ENCODE data around the gene PCDHA4. TPM values are rescaled to one million over a fixed set of nuclear protein-coding genes. Genes with fewer than 3 reads are reported as not detected.

The PCDHA4 gene
- total and polyA plus RNA-seq, 9 of the 15 experiments (the other 6 are each of a cell fraction or from before 2014, with no cell fraction given): not detected

- no peak within 1 kb of the TSS for H3K4me3 ChIP-seq
- DNase-seq (ENCODE audit: extremely low read depth in 1 of 4, low spot score in 3 of 4) (peak; percentile 9 to 40 (median 11)), ATAC-seq (peak; percentile 69), FAIRE-seq (peak; percentile 52)
- H3K9me1 ChIP-seq (ENCODE audit: control insufficient read depth, insufficient read depth, low read length): no peaks in the 10 kb centered on the region
- H3K27ac ChIP-seq (ENCODE audit: extremely low read depth, low read depth, low read length): no peak within 1 kb of the TSS
- H3K27me3 ChIP-seq (ENCODE audit: control insufficient read depth in 2 of 2, insufficient read depth in 2 of 2, low read length in 2 of 2): no peaks in the 10 kb centered on the region
- H3K9ac ChIP-seq (ENCODE audit: insufficient read depth in 1 of 2, low read depth in 2 of 2, low read length in 2 of 2): no peak within 1 kb of the TSS
- H3K9me3 ChIP-seq (replicated peaks; ENCODE audit: control insufficient read depth, insufficient read depth, low read depth, low read length): no peaks in the 10 kb centered on the region
- CTCF ChIA-PET (ENCODE audit: low intra/inter-chr PET ratio): interaction anchor here (0.7 kb wide), 1 partner anchor 200 kb away, joined by 3 read pairs; no protein-coding TSS in a partner anchor
- in situ Hi-C loops (cut with MboI) (no loop called here), intact Hi-C loops (cut with micrococcal nuclease) (no loop called here)
- H3K4me1 ChIP-seq (replicated peaks in 1 of 2; ENCODE audit: control insufficient read depth in 2 of 2, insufficient read depth in 2 of 2, low read length in 2 of 2): peaks cover 0 to 3% of the 10 kb centered on the region in 2 experiments; a peak in 1 of 5 replicates
- H3K79me2 ChIP-seq (ENCODE audit: control insufficient read depth, insufficient read depth, low read length): no peaks in the 10 kb centered on the region
- BruUV-seq (replicated peaks): no TSS peak
- no peaks in the 10 kb centered on the region for H3K36me3 ChIP-seq (ENCODE audit: control insufficient read depth, insufficient read depth, low read length)
- H4K20me1 ChIP-seq (replicated peaks; ENCODE audit: control insufficient read depth, insufficient read depth, low read length): no peaks in the 10 kb centered on the region
- POLR2A ChIA-PET: no interaction called here
- WGBS (ENCODE audit: insufficient coverage, low coverage, missing lambda C conversion rate): 11% methylated on average over 34 of the region's 47 CpGs
- H2AFZ ChIP-seq (ENCODE audit: low read depth, low read length): no peak within 1 kb of the TSS
- H3K4me2 ChIP-seq (ENCODE audit: insufficient read depth, low read length): no peak within 1 kb of the TSS
- no peak for TF ChIP-seq FOSL1 (tag; conservative IDR thresholded peaks at IDR 0.05)
- no peak for TF ChIP-seq GTF2A2 (tag; IDR thresholded peaks at IDR 0.05)
- no peak for TF ChIP-seq CREB5 (CRISPR knock-in tag; IDR thresholded peaks at IDR 0.05)
- TF ChIP-seq CTCF (IDR thresholded peaks at IDR 0.05 in 2 of 3, conservative IDR thresholded peaks at IDR 0.05 in 1 of 3; ENCODE audit: insufficient read depth in 2 of 3, low read depth in 1 of 3, low read length in 3 of 3): peak; percentile 39 to 58 (median 43); a peak in 5 of 6 replicates
- TF ChIP-seq HDAC2 (IDR thresholded peaks at IDR 0.05): no peak
- peak; percentile 12 for TF ChIP-seq NFYB (IDR thresholded peaks at IDR 0.05; ENCODE audit: extremely low read depth, insufficient read length)
- TF ChIP-seq ZNF551 (CRISPR knock-in tag; IDR thresholded peaks at IDR 0.05): no peak
- TF ChIP-seq KLF13 (tag; IDR thresholded peaks at IDR 0.05; ENCODE audit: borderline replicate concordance, low read depth): no peak
- TF ChIP-seq ZNF75A (CRISPR knock-in tag; IDR thresholded peaks at IDR 0.05): no peak
- no peak for TF ChIP-seq ZNF561 (CRISPR knock-in tag; conservative IDR thresholded peaks at IDR 0.05)
- TF ChIP-seq MLX (CRISPR knock-in tag; conservative IDR thresholded peaks at IDR 0.05): no peak
- no peak for TF ChIP-seq PTRF (tag; IDR thresholded peaks at IDR 0.05)
- TF ChIP-seq ARNT (IDR thresholded peaks at IDR 0.05): no peak
Measured at GRCh38 chr5:140840978-140841962, 34.4 kb downstream of the PCDHA4 start, which contains the start of gene PCDHA8. Gene PCDHA8, plus strand, starts transcription at chr5:140841187. Its CDS starts 135 bp downstream, at chr5:140841322.

All from K562 (cell line).